SK-N-MC (cell line): ENCODE data around the gene SMAD9.

ENCODE experiments used
- EZH2 ChIP-seq: fragments of 200-600 bp; sonication (generic); IDR thresholded peaks from one replicate; pipeline ENCODE4 v1.6.1; 2017; ENCODE audit warnings: antibody characterized with exemption
- POLR2AphosphoS5 ChIP-seq: IDR thresholded peaks from 2 replicates; pipeline ENCODE4 v1.6.1; 2012; ENCODE audit warnings: mild to moderate bottlenecking, low read depth, low read length, borderline replicate concordance

- TF ChIP-seq POLR2AphosphoS5 (no peak), EZH2 (no peak)
Observed at GRCh38 chr13:36954542-36954941, 34.5 kb upstream of the SMAD9 start.
